IPS-15b (cell line): ENCODE results near the gene PSTPIP1.
A peak's percentile ranks its signal among the peaks of the same experiment; 100 is the strongest.

Experiments used
- H3K27me3 ChIP-seq: one replicate; pipeline ENCODE4 v1.6.1; 2013; ENCODE audit warnings: low read length; ENCODE audit not compliant: control insufficient read depth, insufficient read depth
- H3K36me3 ChIP-seq: one replicate; pipeline ENCODE4 v1.6.1; 2013; ENCODE audit warnings: low read length; ENCODE audit not compliant: control insufficient read depth, insufficient read depth
- H3K4me1 ChIP-seq: one replicate; pipeline ENCODE4 v1.6.1; 2013; ENCODE audit warnings: mild to moderate bottlenecking, low read length; ENCODE audit not compliant: control insufficient read depth, insufficient read depth
- H3K4me3 ChIP-seq: one replicate; pipeline ENCODE4 v1.5.1; 2013; ENCODE audit warnings: low read depth, low read length
- H3K9ac ChIP-seq: one replicate; pipeline ENCODE4 v1.6.1; 2013; ENCODE audit warnings: low read depth, mild to moderate bottlenecking, low read length
- H3K9me3 ChIP-seq: one replicate; pipeline ENCODE4 v1.6.1; 2013; ENCODE audit warnings: mild to moderate bottlenecking, low read length; ENCODE audit not compliant: control insufficient read depth, insufficient read depth

The PSTPIP1 gene

GRCh38 chr15:77025083-77025901, 30.4 kb downstream of the PSTPIP1 start:
- Histone ChIP-seq H3K4me3 (no peak overlapping the region), H3K36me3 (no peaks in the 10 kb centered on the region), H3K9me3 (no peaks in the 10 kb centered on the region)

GRCh38 chr15:77025941-77026411, 31.1 kb downstream of the PSTPIP1 start:
- Histone ChIP-seq H3K4me3 (no peak overlapping the region), H3K36me3 (no peaks in the 10 kb centered on the region), H3K4me1 (peaks cover 2% of the 10 kb centered on the region), H3K9ac (no peak overlapping the region), H3K9me3 (no peaks in the 10 kb centered on the region), H3K27me3 (peaks cover 6% of the 10 kb centered on the region)

More at GRCh38 chr15:77025083-77025901, 30.4 kb downstream of the PSTPIP1 start:
- Histone ChIP-seq H3K4me1 (no peaks in the 10 kb centered on the region), H3K27me3 (peaks cover 6% of the 10 kb centered on the region), H3K9ac (no peak overlapping the region)

GRCh38 chr15:77026501-77027110, 31.7 kb downstream of the PSTPIP1 start:
- H3K9ac ChIP-seq: no peak overlapping the region
- H3K27me3 ChIP-seq: peaks cover 6% of the 10 kb centered on the region
- peaks cover 2% of the 10 kb centered on the region for H3K4me1 ChIP-seq
- H3K4me3 ChIP-seq: no peak overlapping the region
- H3K36me3 ChIP-seq: no peaks in the 10 kb centered on the region
- H3K9me3 ChIP-seq: no peaks in the 10 kb centered on the region

- no peak overlapping the region for H3K4me3 ChIP-seq
- H3K4me1 ChIP-seq: peaks cover 2% of the 10 kb centered on the region
- no peaks in the 10 kb centered on the region for H3K36me3 ChIP-seq
- H3K9ac ChIP-seq: no peak overlapping the region
- H3K27me3 ChIP-seq: peaks cover 6% of the 10 kb centered on the region
- H3K9me3 ChIP-seq: no peaks in the 10 kb centered on the region
These were observed 32.3 kb downstream of the PSTPIP1 start for GRCh38 chr15:77027111-77027696.

GRCh38 chr15:77027697-77028450, 32.9 kb downstream of the PSTPIP1 start:
- H3K9me3 ChIP-seq: no peaks in the 10 kb centered on the region

GRCh38 chr15:77028451-77029165, 33.7 kb downstream of the PSTPIP1 start:
- Histone ChIP-seq H3K9me3 (no peaks in the 10 kb centered on the region), H3K27me3 (peaks cover 6% of the 10 kb centered on the region), H3K4me1 (peaks cover 2% of the 10 kb centered on the region), H3K36me3 (no peaks in the 10 kb centered on the region), H3K4me3 (peak overlapping the region; percentile 45), H3K9ac (peak overlapping the region; percentile 24)

More at GRCh38 chr15:77027697-77028450, 32.9 kb downstream of the PSTPIP1 start:
- peak overlapping the region; percentile 24 for H3K9ac ChIP-seq
- no peaks in the 10 kb centered on the region for H3K36me3 ChIP-seq
- H3K4me3 ChIP-seq: peak overlapping the region; percentile 45
- peaks cover 6% of the 10 kb centered on the region for H3K27me3 ChIP-seq
- H3K4me1 ChIP-seq: peaks cover 2% of the 10 kb centered on the region

GRCh38 chr15:77029166-77030047, 34.5 kb downstream of the PSTPIP1 start:
- Histone ChIP-seq H3K36me3 (no peaks in the 10 kb centered on the region), H3K9ac (no peak overlapping the region), H3K9me3 (no peaks in the 10 kb centered on the region), H3K27me3 (peaks cover 6% of the 10 kb centered on the region), H3K4me3 (no peak overlapping the region), H3K4me1 (peaks cover 2% of the 10 kb centered on the region)

- H3K9me3 ChIP-seq: no peaks in the 10 kb centered on the region
- no peaks in the 10 kb centered on the region for H3K36me3 ChIP-seq
- peaks cover 2% of the 10 kb centered on the region for H3K4me1 ChIP-seq
- peak overlapping the region; percentile 37 for H3K9ac ChIP-seq
- peaks cover 6% of the 10 kb centered on the region for H3K27me3 ChIP-seq
- H3K4me3 ChIP-seq: no peak overlapping the region
These were observed 35.4 kb downstream of the PSTPIP1 start for GRCh38 chr15:77030048-77030927.

- peaks cover 6% of the 10 kb centered on the region for H3K27me3 ChIP-seq
- H3K9me3 ChIP-seq: no peaks in the 10 kb centered on the region
- peaks cover 3% of the 10 kb centered on the region for H3K36me3 ChIP-seq
- H3K4me1 ChIP-seq: peaks cover 2% of the 10 kb centered on the region
- no peak overlapping the region for H3K4me3 ChIP-seq
- H3K9ac ChIP-seq: peak overlapping the region; percentile 37
These were observed 36.0 kb downstream of the PSTPIP1 start for GRCh38 chr15:77030928-77031375.
